HG03159 (cell line): Measurements from ENCODE around the gene MTRR.
A peak's percentile ranks its signal among the peaks of the same experiment; 100 is the strongest.
"Not testable (repeated sequence)": the region's sequence is repeated elsewhere in the genome, so short reads cannot be mapped to it uniquely, and the experiment has no call there.

Experiments
- ATAC-seq: cut with Tn5 transposase; IDR thresholded peaks from one replicate; pipeline ENCODE4 v1.9.1; 2021; ENCODE audit warnings: mild to moderate bottlenecking, moderate library complexity; ENCODE audit not compliant: unreplicated experiment

Gene MTRR

DNA sequence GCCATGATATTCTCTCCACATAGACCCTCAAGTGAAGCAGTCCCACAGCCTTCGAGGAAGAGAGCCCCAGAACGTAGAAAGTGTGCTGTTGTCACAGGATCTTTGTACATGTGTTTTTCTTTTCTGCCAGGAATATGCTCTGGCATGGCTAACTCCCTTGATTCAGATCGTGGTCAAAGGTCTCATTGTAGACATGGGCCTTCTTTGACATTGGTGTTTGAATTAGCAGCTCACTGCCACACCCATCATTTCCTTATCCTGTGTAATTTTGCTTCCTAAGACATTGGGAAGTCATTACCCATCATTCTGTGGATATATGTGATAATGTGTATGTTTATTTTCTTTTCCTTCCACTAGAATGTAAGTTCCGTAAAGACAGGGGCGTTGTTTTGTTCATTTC lies 25.5 kb downstream of the MTRR start:
- no peak for ATAC-seq

GRCh38 chr5:7894860-7895259 lies 25.9 kb downstream of the MTRR start:
- ATAC-seq = peak; percentile 91

- peak; percentile 77 for ATAC-seq
Measured at GRCh38 chr5:7897014-7897600, 28.2 kb downstream of the MTRR start.

GRCh38 chr5:7902201-7902600 lies 33.3 kb downstream of the MTRR start:
- ATAC-seq = no peak

DNA sequence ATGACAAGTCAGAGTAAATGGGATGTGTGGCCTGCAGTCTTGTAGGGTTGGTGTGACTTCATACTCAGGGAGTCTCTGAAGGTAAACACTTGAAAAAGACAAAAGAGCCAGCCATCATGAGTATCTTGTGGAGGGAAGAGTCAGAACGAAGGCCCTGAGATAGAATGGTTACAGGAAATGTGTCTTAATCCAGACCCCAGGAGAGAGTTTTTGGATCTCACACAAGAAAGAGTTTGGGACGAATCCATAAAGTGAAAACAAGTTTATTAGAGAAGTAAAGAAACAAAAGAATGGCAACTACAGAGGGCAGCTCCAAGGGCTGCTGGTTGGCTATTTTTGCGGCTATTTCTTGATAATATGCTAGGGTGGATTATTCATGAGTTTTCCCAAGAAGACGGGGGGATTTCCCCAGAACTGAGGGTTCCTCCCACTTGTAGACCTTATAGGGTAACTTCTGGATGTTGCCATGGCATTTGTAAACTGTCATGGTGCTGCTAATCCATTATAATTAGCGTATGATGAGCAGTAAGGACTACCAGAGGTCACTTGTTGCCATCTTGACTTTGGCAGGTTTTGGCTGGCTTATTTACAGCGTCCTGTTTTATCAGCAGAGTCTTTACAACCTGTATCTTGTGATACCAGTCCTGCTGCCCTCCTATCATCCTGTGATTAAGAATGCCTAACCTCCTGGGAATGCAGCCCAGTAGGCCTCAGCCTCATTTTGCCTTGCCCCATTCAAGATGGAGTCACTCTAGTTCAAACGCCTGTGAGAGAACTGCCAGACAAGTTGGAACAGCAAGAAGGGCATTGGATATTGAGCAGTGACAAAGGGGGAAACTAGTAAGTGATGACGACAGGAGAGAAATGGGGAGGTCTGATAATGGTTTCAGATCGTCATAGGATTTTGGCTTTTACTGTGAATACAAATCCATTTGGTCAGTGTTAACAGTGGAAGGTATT lies 34.0 kb downstream of the MTRR start:
- ATAC-seq = no peak

DNA sequence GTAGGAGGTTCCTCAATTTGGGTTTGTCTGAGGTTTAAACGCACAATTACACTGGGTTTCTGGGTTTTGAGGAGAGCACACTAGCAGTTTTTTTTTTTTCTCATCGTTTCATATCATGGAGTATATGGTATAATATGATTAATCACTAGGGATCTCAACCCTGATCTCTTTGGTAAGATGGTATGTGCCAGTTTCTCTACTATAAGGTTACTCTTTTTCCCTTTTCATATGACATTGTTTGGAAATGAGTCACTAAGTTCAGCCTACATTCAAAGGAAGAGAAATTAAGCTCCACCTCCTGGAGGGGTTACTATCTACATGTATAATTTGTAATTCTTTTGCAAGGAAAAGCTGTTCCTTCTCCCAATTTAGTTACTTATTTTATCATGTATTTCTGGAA lies 35.2 kb downstream of the MTRR start:
- no peak for ATAC-seq

- no peak for ATAC-seq
Measured at GRCh38 chr5:7907612-7908011, 38.7 kb downstream of the MTRR start.

- ATAC-seq = no peak
Measured at GRCh38 chr5:7908317-7908716, 39.4 kb downstream of the MTRR start.

DNA sequence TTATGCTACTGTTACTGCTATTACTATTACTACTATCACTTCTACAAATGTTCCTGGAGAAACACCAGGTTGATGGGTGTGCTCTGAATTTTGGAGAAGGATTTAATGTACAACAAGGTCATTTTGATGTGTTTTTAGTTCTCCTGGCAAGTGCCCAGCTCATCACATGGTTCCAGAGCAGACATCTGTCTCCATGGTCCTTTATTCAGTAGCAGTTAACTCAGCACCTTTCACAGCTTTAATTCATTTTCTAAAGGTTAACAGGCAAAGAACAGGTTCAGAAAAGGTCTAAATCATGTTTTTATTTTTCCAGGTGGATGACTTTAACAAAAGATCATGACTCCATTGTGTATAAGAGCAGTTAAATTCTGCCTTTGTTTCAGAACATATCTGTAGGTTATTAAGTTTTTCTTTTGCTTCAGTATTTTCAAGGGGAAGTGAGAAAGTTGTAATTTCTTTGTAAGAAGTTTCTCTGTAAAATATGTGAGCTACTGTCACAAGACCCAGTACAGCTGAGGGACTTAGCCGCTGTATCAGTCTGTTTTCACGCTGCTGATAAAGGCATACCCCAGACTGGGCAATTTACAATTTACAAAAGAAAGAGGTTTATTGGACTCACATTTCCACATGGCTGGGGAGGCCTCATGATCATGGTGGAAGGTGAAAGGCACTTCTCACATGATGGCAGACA lies 41.9 kb downstream of the MTRR start:
- peak; percentile 82 for ATAC-seq

- ATAC-seq = not testable (repeated sequence)
Measured at GRCh38 chr5:7911429-7911771, 42.5 kb downstream of the MTRR start.

DNA sequence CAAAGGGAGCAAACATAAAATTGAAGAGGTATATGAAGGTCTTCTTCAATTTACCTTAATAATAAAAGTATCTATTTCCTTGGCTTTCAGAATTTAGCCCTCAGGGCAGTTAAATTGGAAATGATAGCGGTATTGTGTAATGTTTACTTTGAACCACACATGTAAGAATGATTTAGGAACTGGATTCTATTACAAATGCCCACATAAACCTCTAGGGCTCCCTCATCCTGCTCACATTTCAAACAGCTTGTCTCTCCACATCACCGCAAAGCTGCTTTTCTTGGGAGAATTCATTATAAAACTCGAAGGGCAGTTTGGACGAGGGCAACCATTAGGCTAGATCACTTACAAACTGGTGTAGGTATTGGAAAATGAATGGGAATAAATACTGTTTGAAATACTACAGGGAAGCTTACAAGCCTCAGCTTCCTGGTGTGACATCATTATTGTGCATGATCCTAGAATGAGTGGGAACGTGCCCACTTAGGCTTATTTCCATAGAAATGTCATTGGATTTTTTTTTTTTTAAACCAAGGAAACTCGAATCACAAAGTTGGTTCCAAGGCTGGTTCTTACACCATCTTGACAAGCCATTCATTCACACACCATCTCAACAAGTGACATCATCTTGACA lies 47.3 kb downstream of the MTRR start:
- no peak for ATAC-seq

DNA sequence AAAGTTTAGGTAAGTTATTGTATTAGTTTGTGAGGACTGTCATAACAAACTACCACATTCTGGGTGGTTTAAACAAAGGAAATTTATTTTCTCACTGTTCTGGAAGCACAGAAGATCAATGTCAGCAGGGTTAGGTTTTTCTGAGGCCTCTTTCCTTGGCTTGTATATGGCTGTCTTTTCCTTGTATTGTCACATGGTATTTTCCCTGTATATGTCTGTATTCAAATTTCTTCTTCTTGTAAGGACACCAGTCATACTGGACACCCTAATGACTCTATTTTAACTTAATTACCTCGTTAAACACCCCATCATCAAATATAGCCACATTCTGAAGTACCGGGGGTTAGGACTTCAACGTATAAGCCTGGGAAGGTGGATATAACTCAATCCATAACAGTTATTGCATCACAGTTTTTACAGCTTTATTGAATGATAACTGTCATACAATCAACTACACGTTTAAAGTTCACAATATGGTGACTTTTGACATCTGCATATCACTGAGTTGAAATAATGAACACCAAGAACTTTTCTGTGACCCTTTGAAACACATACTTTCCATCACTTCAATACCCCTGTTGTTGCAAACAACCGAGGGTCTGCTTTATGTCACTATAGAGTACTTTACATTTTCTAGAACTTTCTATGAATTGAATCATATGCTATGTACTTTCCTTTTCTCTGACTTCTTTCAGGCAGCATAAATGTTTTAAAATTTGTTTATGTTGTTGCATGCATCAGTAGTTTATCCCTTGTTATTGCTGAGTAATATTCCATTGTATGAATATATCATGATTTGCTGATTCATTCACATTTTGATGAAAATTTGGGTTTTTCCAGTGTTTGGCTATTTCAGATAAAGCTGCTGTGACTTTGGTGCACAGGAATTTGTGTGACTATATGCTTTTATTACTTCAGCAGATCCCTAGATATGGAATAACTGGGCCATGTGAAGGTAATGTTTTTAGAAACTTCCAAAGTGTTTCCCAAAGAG lies 48.5 kb downstream of the MTRR start:
- ATAC-seq = no peak

DNA sequence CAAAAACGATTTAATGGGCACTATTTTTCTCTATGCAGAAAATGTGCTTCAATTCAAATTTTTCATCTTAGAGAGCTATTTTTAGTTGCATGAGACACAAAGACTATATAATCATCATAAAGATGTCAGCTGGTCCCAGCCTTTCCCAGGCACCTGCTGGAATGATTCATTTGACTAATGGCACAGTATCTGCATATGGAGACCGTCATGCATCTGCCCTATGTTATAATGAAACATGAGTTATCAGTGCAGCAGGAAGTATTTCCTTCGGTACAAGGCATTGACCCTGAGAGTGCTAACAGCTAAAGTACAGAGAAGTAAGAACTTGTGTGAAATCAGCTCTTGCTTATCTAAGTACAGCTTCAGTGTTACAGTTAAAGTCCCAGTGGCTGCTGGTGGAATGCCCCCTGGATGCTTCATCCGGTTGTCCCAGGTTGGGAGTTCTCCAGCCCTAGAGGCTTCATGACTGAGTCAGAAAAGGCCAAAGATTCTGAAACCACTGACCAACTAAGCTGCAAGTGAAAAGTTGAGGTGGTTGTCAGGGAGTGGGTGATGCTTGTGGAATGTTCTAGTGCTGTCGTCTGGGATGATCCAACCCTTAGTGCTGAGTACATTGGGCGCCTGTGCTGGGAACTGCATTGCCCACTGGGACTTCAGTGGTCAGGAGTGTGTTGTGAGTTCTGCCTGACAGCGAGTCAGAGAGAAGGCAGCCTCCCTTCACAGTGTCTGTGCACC lies 57.2 kb downstream of the MTRR start:
- ATAC-seq = no peak

DNA sequence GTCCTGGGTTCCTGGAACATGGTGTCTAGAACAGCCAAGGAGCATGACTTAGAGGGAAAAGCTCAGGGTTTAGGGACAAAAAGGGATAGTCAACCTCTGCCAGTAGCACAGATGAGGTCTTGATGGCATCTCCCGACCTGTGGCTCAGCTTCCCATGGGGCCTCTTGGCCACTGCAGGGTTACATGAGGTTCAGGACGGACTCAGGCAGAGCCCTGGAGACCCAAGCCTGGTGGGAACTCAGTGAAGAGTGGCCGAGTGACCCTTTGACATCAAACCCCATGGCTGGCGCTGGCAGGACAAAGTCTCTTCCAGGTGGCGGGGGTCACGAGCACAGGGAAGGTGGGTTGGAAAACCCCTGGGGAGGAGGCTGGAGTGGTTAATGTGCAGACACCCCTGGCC lies 57.8 kb downstream of the MTRR start:
- no peak for ATAC-seq

GRCh38 chr5:7927466-7928375 lies 58.8 kb downstream of the MTRR start:
- ATAC-seq = peak; percentile 88

GRCh38 chr5:7930011-7930410 lies 61.1 kb downstream of the MTRR start:
- ATAC-seq = no peak

DNA sequence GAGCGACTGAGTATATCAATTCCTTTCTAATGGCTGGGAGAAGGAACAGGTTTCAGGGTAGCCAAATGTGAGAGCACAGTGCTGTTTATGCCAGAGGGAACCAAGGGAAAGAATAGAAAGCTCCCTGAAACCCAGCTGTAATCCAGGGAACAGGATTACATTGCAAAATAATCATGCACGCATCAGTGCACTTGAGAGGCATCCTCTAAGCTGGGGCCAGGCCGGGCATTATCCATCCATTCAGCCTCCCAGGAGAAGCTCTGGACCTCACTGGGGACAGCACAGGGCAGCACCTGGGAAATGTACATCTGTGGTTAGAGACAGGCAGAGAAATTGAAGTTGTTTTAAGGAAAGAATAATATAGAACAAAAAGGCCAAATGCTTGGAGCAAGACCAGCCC lies 72.7 kb downstream of the MTRR start:
- ATAC-seq = no peak

GRCh38 chr5:7947301-7947700 lies 78.4 kb downstream of the MTRR start:
- no peak for ATAC-seq
